Vagina (tissue), 2 donors: ENCODE results near the gene CD38.

Source experiments
- CTCF ChIP-seq, 3 experiments: fragments of 450-650 bp in 2 of 3; fragments of 200-600 bp in 1 of 3; sonication (generic) in 1 of 3; IDR thresholded peaks; one replicate each; pipeline ENCODE4 v1.5.1; 2017 to 2019; ENCODE audit warnings: antibody characterized with exemption in 3 of 3, mild to moderate bottlenecking in 2 of 3, moderate library complexity in 2 of 3
- POLR2A ChIP-seq, 2 donors: fragments of 450-650 bp; IDR thresholded peaks; one replicate each; pipeline ENCODE4 v1.6.1; 2017; ENCODE audit warnings: antibody characterized with exemption in 2 of 2, mild to moderate bottlenecking in 2 of 2, moderate library complexity in 2 of 2

GRCh38 chr4:15894921-15895916 is 117.1 kb downstream of the CD38 start:
- TF ChIP-seq CTCF (IDR thresholded peaks at IDR 0.05) (no peak), POLR2A (IDR thresholded peaks at IDR 0.05) (no peak)
